WTC11 (cell line): ENCODE data around the gene EPHA4. TPM values are rescaled to one million over a fixed set of nuclear protein-coding genes. Genes with fewer than 3 reads are reported as not detected.

Experiments used
- ATAC-seq: fragments of 200-7000 bp; cut with Tn5 transposase; 2 replicates; pipeline ENCODE4 v1.10.0; 2021; ENCODE audit warnings: mild to moderate bottlenecking, moderate library complexity
- CTCF ChIA-PET: fragments of 300-600 bp; sonication (Branson Sonifier 250); formaldehyde crosslinking; loops from one replicate; lab custom pipeline; 2021; ENCODE audit warnings: antibody characterized with exemption; lab: Charles Lee
- POLR2A ChIA-PET: fragments of 350-600 bp; sonication (Branson Sonifier 250); formaldehyde crosslinking; loops from one replicate; lab custom pipeline; 2021; ENCODE audit warnings: antibody characterized with exemption; lab: Charles Lee
- DNase-seq: peaks from one replicate; pipeline ENCODE4 v3.0.0; 2021; ENCODE audit warnings: low spot score
- H3K27ac Mint-ChIP-seq: 2 replicates; pipeline ENCODE4 v1.8.0; 2021; ENCODE audit warnings: mixed read lengths
- H3K27me3 Mint-ChIP-seq: 2 replicates; pipeline ENCODE4 v1.8.0; 2021; ENCODE audit warnings: low read depth, mild to moderate bottlenecking, moderate library complexity, mixed read lengths
- H3K36me3 Mint-ChIP-seq: 2 replicates; pipeline ENCODE4 v1.8.0; 2021; ENCODE audit warnings: mixed read lengths
- H3K4me1 Mint-ChIP-seq: 2 replicates; pipeline ENCODE4 v1.8.0; 2022; ENCODE audit warnings: mixed read lengths
- H3K4me3 Mint-ChIP-seq: 2 replicates; pipeline ENCODE4 v1.8.0; 2021; ENCODE audit warnings: mild to moderate bottlenecking, moderate library complexity, mixed read lengths
- H3K9me3 Mint-ChIP-seq: 2 replicates; pipeline ENCODE4 v1.8.0; 2021; ENCODE audit warnings: mixed read lengths
- AFF4 ChIP-seq: sonication (generic); formaldehyde crosslinking; IDR thresholded peaks from 2 replicates; pipeline ENCODE4 v1.8.1; 2023; ENCODE audit warnings: mild to moderate bottlenecking, missing genetic modification reagents, borderline replicate concordance
- ATF1 ChIP-seq: sonication (generic); formaldehyde crosslinking; IDR thresholded peaks from 2 replicates; pipeline ENCODE4 v1.8.1; 2023; ENCODE audit warnings: mild to moderate bottlenecking, moderate library complexity, missing genetic modification reagents
- ELF4 ChIP-seq: sonication (generic); formaldehyde crosslinking; IDR thresholded peaks from 2 replicates; pipeline ENCODE4 v1.8.1; 2022; ENCODE audit warnings: low read depth, mild to moderate bottlenecking, moderate library complexity, missing genetic modification reagents
- EMX1 ChIP-seq: fragments of 250-450 bp; sonication (Bioruptor Pico); IDR thresholded peaks from 2 replicates; pipeline ENCODE4 v1.8.0; 2021; ENCODE audit warnings: mild to moderate bottlenecking
- FOXP4 ChIP-seq: sonication (generic); formaldehyde crosslinking; IDR thresholded peaks from 2 replicates; pipeline ENCODE4 v1.8.0; 2022; ENCODE audit warnings: mild to moderate bottlenecking, missing genetic modification reagents
- GTF2I ChIP-seq: fragments of 250-450 bp; sonication (Bioruptor Pico); conservative IDR thresholded peaks from 2 replicates; pipeline ENCODE4 v1.4.0; 2021; ENCODE audit warnings: mild to moderate bottlenecking
- JUN ChIP-seq: sonication (generic); formaldehyde crosslinking; IDR thresholded peaks from 2 replicates; pipeline ENCODE4 v1.8.0; 2023; ENCODE audit warnings: mild to moderate bottlenecking, missing genetic modification reagents
- MYBL2 ChIP-seq: sonication (generic); formaldehyde crosslinking; IDR thresholded peaks from 2 replicates; pipeline ENCODE4 v1.8.1; 2023; ENCODE audit warnings: mild to moderate bottlenecking, moderate library complexity, missing genetic modification reagents
- OVOL2 ChIP-seq: fragments of 250-450 bp; sonication (Bioruptor Pico); IDR thresholded peaks from 2 replicates; pipeline ENCODE4 v1.9.0; 2021; ENCODE audit warnings: mild to moderate bottlenecking, borderline replicate concordance
- RELA ChIP-seq: sonication (generic); formaldehyde crosslinking; IDR thresholded peaks from 2 replicates; pipeline ENCODE4 v1.8.1; 2022; ENCODE audit warnings: missing genetic modification reagents, mild to moderate bottlenecking, borderline replicate concordance
- RORB ChIP-seq: fragments of 250-450 bp; sonication (Bioruptor Pico); IDR thresholded peaks from 2 replicates; pipeline ENCODE4 v1.9.0; 2021; ENCODE audit warnings: mild to moderate bottlenecking
- SMAD3 ChIP-seq: sonication (generic); formaldehyde crosslinking; IDR thresholded peaks from 2 replicates; pipeline ENCODE4 v1.8.0; 2022; ENCODE audit warnings: missing genetic modification reagents, mild to moderate bottlenecking, borderline replicate concordance
- SP1 ChIP-seq: sonication (generic); formaldehyde crosslinking; conservative IDR thresholded peaks from 2 replicates; pipeline ENCODE4 v1.8.1; 2022; ENCODE audit warnings: missing genetic modification reagents
- TCF7 ChIP-seq: sonication (generic); formaldehyde crosslinking; IDR thresholded peaks from 2 replicates; pipeline ENCODE4 v1.8.0; 2022; ENCODE audit warnings: mild to moderate bottlenecking, low read depth, missing genetic modification reagents, moderate library complexity
- TEAD1 ChIP-seq: sonication (generic); formaldehyde crosslinking; IDR thresholded peaks from 2 replicates; pipeline ENCODE4 v1.8.0; 2022; ENCODE audit warnings: mild to moderate bottlenecking, missing genetic modification reagents
- USF2 ChIP-seq: sonication (generic); formaldehyde crosslinking; IDR thresholded peaks from 2 replicates; pipeline ENCODE4 v1.8.1; 2023; ENCODE audit warnings: mild to moderate bottlenecking, missing genetic modification reagents, moderate library complexity
- ZMAT4 ChIP-seq: fragments of 250-450 bp; sonication (Bioruptor Pico); IDR thresholded peaks from 2 replicates; pipeline ENCODE4 v1.9.0; 2021; ENCODE audit warnings: mild to moderate bottlenecking
- ZNF416 ChIP-seq: fragments of 250-450 bp; sonication (Bioruptor Pico); IDR thresholded peaks from 2 replicates; pipeline ENCODE4 v1.9.0; 2021; ENCODE audit warnings: mild to moderate bottlenecking, inconsistent platforms
- total RNA-seq: library from RNA; stranded (reverse); gene quantifications from 3 replicates; pipeline ENCODE4 v1.2.3, GENCODE V29; 2021
- TF ChIP-seq, protein P1 (sequence below): sonication (generic); formaldehyde crosslinking; conservative IDR thresholded peaks from 2 replicates; pipeline ENCODE4 v1.8.1; 2022; ENCODE audit warnings: mild to moderate bottlenecking, missing genetic modification reagents
- TF ChIP-seq, protein P2 (sequence below): sonication (generic); formaldehyde crosslinking; IDR thresholded peaks from 2 replicates; pipeline ENCODE4 v1.8.0; 2022; ENCODE audit warnings: mild to moderate bottlenecking, missing genetic modification reagents
- TF ChIP-seq, protein P3 (sequence below): fragments of 250-450 bp; sonication (Bioruptor Pico); IDR thresholded peaks from 2 replicates; pipeline ENCODE4 v1.8.0; 2021; ENCODE audit warnings: mild to moderate bottlenecking
- TF ChIP-seq, protein P4 (sequence below): sonication (generic); formaldehyde crosslinking; IDR thresholded peaks from 2 replicates; pipeline ENCODE4 v1.8.0; 2022; ENCODE audit warnings: missing genetic modification reagents

The EPHA4 gene
- total RNA-seq, 1 experiment from 2014 or later, result 11.0 TPM

GRCh38 chr2:221450280-221450679, 121.8 kb downstream of the EPHA4 start (continued):
- TF ChIP-seq AFF4 (CRISPR knock-in tag), result no peak
- no peak for TF ChIP-seq JUN

DNA sequence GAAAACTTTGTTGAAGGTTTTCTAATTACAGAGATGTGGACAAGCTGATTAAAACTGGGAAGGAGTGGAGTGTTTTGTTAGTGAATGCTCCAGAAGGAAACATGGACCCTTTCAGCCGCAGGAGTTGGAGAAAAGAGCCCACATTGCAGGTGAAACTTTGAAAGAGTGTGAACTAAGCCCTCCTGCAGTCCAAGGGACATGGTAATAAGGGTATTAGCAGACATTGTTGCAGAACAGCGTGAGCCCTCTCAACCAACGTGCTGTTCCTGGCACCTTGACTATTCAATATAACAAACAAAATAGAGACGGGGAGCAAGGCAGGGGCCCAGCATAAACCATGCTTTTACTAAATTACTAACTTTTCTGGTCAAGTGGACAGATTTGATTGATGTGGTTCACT, 122.7 kb downstream of the EPHA4 start:
- H3K27ac Mint-ChIP-seq, result no peak overlapping the region
- no peak for DNase-seq
- H3K36me3 Mint-ChIP-seq, result peaks cover 18% of the 10 kb centered on the region
- H3K9me3 Mint-ChIP-seq, result peaks cover 20% of the 10 kb centered on the region
- CTCF ChIA-PET, result no interaction called here
- POLR2A ChIA-PET, result no interaction called here
- peaks cover 9% of the 10 kb centered on the region for H3K4me1 Mint-ChIP-seq
- no peak for ATAC-seq
- TF ChIP-seq SMAD3 (CRISPR knock-in tag) (no peak), ELF4 (no peak)
- TF ChIP-seq, protein P1, sequence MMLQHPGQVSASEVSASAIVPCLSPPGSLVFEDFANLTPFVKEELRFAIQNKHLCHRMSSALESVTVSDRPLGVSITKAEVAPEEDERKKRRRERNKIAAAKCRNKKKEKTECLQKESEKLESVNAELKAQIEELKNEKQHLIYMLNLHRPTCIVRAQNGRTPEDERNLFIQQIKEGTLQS (CRISPR knock-in tag), result no peak
- H3K4me3 Mint-ChIP-seq, result no peak overlapping the region
- no peaks in the 10 kb centered on the region for H3K27me3 Mint-ChIP-seq

DNA sequence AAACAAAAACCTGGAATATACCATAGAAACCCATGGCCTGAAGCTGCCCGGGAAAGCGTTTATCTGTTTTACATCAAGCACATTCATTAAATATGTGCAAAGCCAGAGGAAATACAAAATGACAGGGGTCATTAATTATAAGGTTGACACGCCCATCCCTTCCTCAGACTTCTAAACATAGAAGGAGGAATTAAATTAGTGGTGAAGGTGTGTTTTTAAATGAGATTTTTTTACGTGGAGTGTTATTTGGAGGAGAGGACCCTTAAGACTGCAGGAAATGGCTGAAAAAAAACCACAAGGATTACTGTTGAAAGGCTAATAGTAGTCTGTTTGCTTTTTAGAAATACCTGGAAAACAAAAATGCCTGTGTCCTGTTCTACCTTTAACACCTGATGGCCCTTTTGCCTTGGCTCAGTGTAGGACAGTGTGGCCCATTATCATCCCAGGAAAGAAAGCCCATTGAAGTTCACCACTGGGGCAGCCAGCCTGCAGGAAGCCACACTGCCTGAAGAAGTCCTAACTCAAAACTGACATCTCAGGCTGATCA, 123.2 kb downstream of the EPHA4 start:
- DNase-seq, result no peak
- H3K4me1 Mint-ChIP-seq, result peaks cover 6% of the 10 kb centered on the region
- CTCF ChIA-PET, result no interaction called here
- H3K4me3 Mint-ChIP-seq, result no peak overlapping the region
- H3K27ac Mint-ChIP-seq, result no peak overlapping the region
- H3K27me3 Mint-ChIP-seq, result no peaks in the 10 kb centered on the region
- ATAC-seq, result no peak
- peaks cover 18% of the 10 kb centered on the region for H3K36me3 Mint-ChIP-seq
- POLR2A ChIA-PET, result no interaction called here
- H3K9me3 Mint-ChIP-seq, result peaks cover 20% of the 10 kb centered on the region
- TF ChIP-seq, protein P2, sequence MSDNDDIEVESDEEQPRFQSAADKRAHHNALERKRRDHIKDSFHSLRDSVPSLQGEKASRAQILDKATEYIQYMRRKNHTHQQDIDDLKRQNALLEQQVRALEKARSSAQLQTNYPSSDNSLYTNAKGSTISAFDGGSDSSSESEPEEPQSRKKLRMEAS (CRISPR knock-in tag), result no peak
- no peak for TF ChIP-seq MYBL2 (CRISPR knock-in tag)
- no peak for TF ChIP-seq ZNF416
- TF ChIP-seq, protein P3, sequence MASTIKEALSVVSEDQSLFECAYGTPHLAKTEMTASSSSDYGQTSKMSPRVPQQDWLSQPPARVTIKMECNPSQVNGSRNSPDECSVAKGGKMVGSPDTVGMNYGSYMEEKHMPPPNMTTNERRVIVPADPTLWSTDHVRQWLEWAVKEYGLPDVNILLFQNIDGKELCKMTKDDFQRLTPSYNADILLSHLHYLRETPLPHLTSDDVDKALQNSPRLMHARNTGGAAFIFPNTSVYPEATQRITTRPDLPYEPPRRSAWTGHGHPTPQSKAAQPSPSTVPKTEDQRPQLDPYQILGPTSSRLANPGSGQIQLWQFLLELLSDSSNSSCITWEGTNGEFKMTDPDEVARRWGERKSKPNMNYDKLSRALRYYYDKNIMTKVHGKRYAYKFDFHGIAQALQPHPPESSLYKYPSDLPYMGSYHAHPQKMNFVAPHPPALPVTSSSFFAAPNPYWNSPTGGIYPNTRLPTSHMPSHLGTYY (CRISPR knock-in tag), result no peak
- no peak for TF ChIP-seq EMX1 (CRISPR knock-in tag)
- TF ChIP-seq ATF1 (CRISPR knock-in tag), result no peak
- TF ChIP-seq JUN, result no peak
- TF ChIP-seq USF2 (CRISPR knock-in tag), result no peak
- no peak for TF ChIP-seq ELF4
- no peak for TF ChIP-seq TCF7 (CRISPR knock-in tag)
- no peak for TF ChIP-seq GTF2I (CRISPR knock-in tag)
- no peak for TF ChIP-seq RELA
- TF ChIP-seq, protein P4, sequence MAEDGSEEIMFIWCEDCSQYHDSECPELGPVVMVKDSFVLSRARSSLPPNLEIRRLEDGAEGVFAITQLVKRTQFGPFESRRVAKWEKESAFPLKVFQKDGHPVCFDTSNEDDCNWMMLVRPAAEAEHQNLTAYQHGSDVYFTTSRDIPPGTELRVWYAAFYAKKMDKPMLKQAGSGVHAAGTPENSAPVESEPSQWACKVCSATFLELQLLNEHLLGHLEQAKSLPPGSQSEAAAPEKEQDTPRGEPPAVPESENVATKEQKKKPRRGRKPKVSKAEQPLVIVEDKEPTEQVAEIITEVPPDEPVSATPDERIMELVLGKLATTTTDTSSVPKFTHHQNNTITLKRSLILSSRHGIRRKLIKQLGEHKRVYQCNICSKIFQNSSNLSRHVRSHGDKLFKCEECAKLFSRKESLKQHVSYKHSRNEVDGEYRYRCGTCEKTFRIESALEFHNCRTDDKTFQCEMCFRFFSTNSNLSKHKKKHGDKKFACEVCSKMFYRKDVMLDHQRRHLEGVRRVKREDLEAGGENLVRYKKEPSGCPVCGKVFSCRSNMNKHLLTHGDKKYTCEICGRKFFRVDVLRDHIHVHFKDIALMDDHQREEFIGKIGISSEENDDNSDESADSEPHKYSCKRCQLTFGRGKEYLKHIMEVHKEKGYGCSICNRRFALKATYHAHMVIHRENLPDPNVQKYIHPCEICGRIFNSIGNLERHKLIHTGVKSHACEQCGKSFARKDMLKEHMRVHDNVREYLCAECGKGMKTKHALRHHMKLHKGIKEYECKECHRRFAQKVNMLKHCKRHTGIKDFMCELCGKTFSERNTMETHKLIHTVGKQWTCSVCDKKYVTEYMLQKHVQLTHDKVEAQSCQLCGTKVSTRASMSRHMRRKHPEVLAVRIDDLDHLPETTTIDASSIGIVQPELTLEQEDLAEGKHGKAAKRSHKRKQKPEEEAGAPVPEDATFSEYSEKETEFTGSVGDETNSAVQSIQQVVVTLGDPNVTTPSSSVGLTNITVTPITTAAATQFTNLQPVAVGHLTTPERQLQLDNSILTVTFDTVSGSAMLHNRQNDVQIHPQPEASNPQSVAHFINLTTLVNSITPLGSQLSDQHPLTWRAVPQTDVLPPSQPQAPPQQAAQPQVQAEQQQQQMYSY (CRISPR knock-in tag), result no peak
- TF ChIP-seq RORB, result no peak
- TF ChIP-seq OVOL2 (CRISPR knock-in tag), result no peak
- no peak for TF ChIP-seq FOXP4 (CRISPR knock-in tag)
- TF ChIP-seq ZMAT4 (CRISPR knock-in tag), result no peak
- TF ChIP-seq SP1 (CRISPR knock-in tag), result no peak
- TF ChIP-seq TEAD1 (CRISPR knock-in tag), result no peak
